Fibroblast of gingiva (primary cell): ENCODE results near the gene ANKS3.
"Not testable (repeated sequence)": the region's sequence is repeated elsewhere in the genome, so short reads cannot be mapped to it uniquely, and the experiment has no call there.

Source experiments
- DNase-seq: peaks from one replicate; pipeline ENCODE4 v3.0.0-alpha.2; 2011; ENCODE audit warnings: low read depth

Gene ANKS3

DNA sequence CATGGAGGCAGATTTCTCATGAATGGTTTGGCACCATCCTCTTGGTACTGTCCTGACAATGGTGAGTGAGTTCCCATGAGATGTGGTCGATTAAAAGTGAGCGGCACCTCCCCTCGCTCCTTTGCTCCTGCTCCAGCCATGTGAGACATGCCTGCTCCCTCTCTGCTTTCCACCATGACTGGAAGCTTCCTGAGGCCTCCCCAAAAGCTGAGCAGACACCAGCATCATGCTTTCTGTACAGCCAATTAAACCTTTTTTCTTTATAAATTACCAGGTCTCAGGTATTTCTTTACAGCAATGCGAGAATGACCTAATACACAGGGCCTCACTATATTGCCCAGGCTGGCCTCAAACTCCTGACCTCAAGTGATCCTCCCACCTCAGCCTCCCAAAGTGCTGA, 20.8 kb upstream of the ANKS3 start:
- DNase-seq = no peak

DNA sequence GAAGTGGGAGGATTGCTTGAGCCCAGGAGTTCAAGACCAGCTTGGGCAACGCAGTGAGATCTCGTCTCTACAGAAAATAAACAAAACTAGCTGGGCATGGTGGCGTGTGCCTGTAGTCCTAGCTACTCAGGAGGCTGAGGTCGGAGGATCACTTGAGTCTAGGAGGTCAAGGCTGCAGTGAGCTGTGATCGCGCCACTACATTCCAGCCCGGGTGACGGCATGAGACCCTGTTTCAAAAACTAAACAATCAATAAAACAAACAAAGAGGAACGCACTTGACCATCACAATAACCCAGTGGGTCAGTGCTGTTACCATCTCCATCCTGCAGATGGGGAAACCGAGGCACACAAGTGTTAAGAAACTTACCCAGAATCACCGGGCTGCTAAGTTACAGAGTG, 19.2 kb upstream of the ANKS3 start:
- DNase-seq = no peak

DNA sequence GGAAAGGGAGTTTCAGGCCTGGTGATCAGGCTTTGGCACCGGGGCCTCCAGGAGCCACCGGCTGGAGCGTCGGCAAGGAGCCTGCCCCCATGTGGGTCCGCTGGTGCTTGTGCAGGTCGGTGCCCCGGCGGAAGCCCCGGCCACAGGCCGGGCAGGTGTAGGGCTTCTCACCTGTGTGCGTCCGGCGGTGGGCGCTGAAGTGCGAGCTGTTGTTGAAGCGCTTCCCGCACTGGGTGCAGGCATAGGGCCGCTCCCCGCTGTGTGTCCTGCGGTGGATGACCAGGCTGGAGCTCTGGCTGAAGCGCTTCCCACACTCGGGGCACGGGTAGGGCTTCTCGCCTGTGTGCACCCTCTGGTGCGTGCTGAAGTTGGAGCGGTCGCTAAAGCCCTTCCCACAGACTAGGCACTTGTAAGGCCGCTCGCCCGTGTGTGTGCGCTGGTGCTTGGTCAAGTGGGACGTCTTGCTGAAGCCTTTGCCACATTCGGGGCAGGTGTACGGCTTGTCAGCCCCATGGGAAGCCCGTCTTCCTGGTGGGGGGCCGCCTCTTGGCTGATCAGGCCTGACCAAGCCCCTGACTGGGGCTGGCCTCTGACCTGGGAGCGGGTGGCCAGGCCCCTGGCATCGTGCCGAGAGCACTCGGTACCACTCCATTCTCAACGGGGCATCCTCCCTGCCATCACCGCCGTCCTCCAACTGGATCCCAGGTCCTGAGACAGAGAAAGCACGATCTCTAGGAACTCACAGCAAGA, 18.5 kb upstream of the ANKS3 start:
- no peak for DNase-seq

DNA sequence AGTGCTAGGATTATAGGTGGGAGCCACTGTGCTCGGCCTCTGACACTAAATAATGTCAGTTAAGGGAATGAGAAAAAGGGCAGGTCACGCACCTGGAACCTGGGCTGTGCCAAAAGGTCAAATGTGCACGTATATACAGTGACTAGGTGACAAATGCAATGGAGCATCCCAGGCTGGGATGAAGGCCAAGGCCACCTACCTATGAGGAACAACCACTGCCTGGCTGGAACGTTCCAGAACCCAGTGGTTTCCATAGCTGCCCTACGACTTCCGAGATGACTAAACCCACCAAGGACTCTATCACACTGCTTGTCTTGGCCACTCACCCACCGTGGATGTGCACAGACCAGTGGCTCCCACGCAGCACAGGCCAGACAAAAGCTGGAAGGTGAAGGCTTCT, 16.8 kb upstream of the ANKS3 start:
- no peak for DNase-seq

DNA sequence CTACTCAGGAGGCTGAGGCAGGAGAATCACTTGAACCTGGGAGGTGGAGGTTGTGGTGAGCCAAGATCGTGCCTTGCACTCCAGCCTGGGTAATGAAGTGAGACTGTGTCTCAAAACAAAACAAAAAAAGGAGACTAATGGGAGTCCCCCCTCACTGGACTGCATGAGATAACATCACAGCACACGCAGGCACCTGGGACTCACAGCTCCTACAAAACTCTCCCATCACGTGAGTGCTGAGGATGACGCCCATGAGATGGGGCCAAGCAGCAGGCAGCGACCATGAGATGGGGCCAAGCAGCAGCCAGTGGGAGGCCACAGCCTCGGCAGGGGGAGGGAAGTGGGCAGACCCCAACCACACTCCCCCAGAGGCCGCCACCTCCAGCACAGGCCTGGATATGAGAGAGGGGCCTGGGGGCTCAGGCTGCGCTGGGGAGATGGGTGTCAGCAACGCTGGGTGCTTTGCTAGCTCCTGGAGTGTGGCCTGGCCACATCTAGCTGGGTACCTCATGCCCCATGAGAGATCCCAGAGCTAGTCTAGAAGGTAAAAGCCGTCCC, 15.7 kb upstream of the ANKS3 start:
- no peak for DNase-seq

DNA sequence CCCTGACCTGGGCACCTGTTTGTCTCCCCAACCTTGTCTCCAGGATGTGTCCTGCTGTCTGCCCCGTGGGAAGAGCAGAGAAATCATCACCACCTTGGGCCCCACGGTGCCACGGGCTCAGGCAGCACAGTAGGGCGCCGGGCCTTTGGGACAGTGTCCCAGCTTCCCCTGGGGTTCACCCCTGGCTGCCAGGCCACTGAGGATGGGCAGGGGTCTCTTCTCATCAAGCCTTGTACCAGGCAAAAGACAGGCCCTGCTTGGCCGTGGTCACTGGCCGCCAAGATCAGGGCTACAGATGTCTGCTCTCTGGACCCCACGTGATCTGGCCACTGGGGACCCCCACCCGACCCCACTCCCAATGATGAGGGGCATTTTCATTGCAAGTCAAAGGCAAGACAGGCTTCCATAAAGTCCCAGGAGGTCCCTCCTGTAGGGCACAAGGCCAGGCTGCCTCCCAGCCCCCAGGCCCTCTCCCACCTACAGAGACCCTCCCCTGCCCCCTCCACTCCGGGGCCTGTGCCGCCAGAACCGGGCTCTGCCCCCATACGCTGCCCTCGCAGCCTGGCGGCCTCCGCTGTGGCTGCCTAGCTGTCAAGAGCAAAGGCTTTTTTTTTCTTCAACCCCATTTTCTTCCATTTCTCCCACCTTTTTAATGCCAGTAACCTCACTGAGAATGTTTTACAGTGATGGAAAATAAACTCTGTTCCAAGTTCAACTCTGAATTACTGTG, 14.8 kb upstream of the ANKS3 start:
- DNase-seq = no peak

DNA sequence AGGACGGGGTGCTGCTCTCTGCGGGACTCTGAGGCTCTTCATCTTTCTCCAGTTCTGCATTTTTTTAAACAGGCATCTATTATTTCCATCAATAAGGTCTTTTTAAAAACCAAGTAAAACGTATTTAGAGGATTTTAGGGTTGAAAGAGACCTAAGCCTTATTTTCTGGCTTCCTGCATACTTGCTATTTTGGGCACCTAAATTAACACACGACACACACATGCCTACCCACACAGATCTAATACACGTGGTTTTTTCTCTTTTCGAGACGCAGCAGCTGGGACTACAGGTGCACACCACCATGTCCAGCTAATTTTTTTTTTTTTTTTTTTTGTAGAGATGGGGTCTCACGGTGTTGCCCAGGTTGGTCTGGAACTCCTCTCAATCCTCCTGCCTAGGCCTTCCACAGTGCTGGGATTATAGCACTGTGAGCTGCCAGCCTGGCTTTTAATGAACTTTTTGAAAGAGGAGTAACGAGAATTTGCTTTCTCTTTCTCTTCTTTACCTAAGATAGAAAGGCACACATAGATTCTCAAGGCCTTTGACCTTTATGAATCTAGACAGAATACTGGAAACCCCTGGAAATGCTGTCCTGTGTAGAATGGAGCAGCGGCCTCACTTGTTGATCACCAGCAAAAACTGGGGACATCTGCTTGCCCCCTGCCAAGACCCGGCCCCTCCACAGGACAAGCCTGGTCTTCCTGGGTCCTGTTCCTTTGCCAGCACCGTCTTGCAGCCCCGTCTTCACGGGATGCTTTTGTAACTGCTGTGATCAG, 14.0 kb upstream of the ANKS3 start:
- DNase-seq = no peak

DNA sequence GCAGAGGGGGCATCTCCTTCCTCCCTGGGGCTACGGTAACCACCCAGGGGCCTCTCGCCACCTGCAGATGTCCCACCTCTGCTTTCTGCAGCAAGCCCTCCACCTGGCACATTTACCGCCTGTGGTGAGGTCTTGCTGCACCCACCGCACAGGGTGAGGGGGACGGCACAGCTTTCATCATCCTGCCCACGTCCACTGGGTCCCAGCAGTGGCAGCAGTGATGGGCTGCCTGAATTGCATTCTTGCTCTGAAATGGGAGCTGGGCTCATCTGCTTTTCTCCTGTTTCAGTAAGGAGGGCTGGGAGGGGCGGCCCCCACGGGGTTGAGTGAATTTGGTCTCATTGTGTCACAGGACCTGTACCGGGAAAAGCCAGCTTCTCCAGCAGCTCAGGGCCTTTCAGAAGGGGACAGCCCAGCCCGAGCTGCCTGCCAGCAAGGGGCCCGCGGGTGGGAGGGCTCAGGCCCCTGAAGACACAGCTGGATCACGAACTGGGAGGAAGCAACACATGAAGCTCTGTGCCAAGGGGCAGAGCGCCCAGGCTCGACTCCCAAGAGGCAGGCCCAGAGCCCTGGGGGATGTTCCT, 13.0 kb upstream of the ANKS3 start:
- peak; percentile 77 for DNase-seq

DNA sequence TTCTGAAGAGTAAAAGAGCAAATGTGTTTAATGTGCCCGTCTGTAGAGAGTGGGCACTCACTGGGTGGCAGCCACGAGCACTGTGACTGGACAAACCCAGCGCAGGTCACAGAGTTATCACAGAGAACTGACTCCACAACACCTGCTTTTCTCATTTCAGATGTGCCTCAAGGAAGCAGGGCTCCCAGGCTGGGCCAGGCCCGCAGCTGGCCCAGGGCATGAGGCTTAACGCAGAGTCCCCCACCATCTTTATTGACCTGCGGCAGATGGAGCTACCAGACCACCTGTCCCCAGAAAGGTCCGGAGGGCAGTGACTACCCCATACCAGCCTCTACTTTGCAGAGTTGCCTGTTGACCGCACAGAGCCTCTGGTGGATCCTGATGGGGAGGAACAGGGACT, 12.1 kb upstream of the ANKS3 start:
- DNase-seq = no peak

DNA sequence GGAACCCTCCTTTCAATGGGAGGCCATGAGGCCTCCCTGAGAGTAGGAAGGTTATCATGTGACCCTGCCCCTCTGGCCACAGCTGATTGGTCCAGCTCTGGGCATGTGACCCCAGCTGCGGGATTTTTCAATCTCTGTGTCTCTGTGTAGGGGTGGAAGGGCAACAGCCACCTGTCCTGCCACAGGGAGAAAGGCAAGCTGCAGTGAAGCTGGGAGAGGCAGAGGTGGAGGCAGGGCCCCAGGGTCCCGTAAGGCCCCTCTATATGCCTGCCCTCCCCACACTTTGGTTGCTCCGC, 11.2 kb upstream of the ANKS3 start:
- DNase-seq = no peak

DNA sequence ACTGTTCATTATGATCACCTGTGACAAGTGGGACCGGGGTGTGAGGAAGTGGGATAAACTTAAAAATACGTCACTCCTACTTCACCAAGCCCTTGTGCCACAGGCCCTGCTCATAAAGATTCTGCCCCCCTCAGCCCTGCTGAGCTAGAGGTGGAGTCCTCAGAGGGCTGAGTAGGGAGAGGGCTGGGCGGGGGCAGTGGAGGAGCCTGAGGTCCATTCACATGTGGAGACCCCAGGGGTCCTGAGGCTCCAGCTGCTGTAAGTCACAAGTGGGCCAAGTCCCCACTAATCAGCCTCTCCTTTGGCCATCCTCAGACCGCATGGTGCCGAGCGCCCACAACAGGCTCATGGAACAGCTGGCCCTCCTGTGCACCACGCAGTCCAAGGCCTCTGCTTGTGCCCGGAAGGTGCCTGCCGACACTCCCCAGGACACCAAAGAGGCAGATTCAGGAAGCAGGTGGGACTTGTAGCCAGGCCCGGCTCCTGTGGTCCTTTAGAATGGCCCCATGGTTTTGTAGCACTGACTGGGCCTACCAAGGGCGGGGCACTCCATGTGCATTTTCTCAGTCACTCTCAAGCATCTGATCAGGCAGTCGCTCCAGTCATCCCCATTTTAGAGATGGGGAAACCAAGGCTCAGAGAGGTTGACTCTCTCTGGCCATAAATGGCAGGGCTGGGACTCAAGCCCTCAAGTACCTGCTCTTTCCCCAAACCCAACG, 10.6 kb upstream of the ANKS3 start:
- DNase-seq = no peak

DNA sequence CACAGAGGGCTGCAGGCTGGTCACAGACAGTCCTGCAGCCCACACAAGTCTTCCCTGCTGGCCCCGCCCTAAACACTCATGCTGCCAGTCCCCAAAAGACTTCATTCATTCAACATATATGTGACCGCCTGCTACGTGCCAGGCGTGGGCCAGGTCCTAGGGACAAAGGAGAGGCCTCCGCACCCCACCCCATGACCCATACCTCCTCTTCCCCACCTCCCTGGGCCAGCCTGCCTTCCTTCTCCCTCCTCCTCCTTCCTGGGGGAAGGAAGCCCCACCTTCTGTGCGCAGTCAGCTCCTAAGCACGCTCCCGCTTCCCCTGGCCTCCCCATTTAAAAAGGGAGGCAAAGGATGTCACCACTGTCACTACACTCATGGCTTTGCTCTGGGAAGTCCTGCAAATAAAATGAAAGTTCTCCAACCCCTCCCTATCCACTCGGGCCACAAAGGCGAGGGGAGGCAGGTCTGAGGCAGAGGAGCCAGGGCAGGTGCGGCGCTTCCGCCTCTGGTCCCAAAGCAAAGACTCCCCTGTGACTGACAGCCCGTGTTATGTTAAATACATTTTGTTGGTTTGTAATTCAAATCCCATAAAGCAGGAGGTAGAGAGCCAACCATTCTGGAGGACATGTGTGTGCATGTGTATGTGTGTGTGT, 9.3 kb upstream of the ANKS3 start:
- no peak for DNase-seq

DNA sequence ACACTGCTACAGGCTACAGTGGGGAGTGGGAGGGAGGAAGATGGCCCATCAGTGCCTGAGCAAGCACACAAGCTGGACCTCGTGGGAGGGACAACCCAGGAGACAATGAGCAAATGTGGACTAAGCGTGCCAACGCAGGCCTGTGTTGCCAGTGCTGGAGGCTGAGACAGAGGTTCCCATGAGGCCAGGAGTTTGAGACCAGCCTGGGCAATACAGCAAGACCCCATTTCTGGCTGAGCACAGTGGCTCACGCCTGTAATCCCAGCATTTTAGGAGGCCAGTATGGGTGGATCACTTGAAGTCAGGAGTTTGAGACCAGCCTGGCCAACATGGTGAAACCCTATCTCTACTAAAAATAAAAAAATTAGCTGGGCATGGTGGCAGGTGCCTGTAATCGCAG, 4.3 kb upstream of the ANKS3 start:
- DNase-seq = not testable (repeated sequence)

DNA sequence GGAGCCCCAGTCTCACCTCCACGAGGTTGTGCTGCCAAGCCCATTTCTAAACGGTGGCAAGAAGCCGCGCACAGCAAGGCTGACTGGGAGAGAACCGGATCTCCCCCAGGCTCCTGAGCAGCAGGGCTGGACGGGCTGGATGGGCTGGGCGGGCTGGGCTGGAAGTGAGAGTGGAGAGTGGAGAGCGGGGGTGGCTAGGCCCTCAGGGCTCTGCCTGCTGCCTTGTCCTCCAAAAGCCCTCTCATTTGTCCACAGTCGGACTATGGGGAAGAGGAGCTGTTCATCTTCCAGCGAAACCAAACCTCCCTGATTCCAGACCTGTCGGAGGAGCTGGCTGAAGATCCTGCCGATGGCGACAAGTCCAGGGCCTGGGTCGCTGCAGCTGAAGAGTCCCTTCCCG, 3.5 kb upstream of the ANKS3 start:
- no peak for DNase-seq

DNA sequence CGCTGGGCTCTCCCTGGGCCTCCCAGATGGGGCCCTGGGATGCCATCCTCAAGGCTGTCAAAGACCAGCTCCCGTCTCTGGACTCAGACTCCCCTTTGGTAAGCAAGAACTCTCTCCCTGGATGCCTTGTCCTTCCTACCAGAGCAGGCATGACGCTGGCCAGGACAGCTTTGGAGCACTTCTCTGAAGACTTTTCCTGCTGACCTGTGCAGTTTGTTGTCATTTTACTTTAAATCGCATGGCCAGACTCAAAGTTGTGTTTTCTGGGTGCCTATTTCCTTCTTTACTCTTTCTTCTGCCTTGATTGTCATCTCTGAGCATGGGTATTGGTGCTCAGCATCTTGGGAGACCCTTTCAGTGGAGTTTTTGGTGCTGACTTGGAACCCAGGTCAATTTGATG, 2.5 kb upstream of the ANKS3 start:
- DNase-seq = no peak

DNA sequence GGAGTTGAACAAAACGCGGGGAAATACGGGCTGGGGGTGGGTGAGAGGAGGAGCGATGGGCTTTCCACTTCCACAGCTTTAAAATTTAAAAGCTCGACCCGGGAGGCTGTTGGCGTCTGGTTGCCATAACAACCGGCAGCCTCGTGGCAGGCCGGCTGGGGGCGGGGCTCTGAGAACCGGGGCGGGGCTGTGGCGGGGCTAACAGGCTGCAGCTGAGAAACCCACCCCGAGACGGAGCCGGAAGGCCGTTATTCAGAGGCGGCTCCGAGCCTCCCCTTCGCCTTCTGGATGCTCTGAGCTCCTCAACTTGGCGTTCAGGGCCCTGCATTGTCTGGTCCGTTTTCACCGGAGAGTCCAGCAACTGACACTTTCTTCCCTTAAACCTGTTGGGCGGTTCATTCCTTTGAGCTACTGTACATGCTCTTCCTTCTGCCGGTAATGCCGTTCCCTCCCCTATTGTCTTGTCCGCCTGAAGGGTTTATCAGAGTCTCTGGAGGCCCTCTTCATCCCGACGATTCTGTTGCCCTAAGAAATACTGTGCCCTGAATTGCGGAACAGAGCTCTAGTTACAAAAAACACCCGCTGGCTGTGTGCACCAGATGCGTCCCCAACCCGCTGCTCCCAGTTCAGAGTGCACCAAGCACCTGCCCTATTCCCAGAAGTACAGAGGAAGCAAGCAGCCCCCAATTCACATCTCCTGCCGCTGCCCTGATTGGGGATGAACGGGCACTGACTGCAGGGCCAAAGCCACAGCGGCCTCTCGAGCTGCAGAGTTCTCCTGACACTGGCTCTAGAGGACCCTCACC, 862 bp upstream of the ANKS3 start:
- DNase-seq = peak; percentile 74

DNA sequence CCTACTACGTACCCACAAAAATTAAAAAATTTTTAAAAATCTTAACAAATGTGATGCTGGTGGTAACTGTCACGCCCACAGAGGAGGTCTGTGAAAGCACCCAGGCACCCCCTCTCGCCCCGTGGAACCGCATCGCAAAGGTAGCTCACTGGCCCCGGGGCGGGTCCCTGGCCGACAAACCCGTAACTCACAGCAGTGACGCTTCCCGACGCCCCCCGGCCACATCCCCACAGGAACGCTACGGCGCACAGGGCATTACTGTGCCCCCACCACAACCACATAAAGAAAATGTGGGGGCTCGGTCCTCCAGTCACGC, 366 bp downstream of the ANKS3 start:
- DNase-seq = no peak

DNA sequence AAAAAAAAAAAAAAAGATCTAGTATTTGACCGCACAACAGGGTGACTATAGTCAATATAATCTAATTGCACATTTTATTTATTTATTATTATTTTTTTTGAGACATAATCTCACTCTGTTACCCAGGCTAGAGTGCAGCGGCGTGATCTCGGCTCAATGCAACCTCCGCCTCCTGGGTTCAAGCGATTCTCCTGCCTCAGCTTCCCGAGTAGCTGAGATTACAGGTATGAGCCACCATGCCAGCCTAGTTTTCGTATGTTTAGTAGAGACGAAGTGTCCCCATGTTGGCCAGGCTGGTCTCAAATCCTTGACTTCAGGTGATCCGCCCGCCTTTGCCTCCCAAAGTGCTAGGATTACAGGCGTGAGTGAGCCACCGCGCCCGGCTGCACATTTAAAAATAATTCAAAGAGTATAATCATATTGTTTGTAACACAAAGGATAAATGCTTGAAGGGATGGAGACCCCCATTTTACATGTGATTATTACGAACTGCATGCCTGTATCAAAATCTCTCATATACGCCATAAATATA, 794 bp downstream of the ANKS3 start:
- DNase-seq = no peak

DNA sequence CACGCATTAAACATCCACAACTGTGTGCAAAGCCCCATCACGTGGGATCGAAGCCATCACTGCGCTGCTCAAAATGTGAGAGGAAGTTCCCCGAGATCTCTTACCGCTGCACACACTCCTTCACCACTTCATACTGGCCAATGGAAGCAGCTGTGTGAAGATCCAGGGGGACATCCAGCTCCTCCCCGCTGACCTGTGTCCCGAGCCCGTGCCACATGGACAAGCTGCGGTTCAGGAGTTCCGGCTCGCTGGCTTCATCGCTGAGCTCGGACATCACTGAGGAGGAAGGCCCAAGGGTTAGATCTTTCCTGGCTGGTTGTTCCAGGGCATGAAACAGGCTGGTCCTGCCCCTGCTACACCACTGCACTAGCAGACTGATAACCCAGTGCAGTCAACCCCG, 4.2 kb downstream of the ANKS3 start:
- DNase-seq = no peak

DNA sequence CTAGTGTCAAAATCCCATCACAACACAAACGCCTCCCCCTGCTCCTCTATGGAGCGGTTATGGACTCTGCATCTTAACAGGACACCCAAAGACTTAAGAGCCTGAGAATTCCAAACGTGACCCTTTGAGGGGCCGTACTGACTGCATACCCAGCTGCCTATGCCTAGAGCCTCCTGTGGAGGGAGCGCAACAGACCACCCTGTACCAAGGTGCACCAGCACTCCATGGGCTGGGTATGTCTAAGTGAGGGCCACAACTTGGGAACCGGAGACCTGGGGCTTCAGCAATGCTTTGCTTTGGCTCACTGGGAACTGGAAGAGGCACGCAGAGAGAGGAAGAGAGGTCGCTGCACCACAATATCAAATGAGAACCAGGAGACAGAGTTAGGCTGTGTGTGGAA, 5.4 kb downstream of the ANKS3 start:
- no peak for DNase-seq

DNA sequence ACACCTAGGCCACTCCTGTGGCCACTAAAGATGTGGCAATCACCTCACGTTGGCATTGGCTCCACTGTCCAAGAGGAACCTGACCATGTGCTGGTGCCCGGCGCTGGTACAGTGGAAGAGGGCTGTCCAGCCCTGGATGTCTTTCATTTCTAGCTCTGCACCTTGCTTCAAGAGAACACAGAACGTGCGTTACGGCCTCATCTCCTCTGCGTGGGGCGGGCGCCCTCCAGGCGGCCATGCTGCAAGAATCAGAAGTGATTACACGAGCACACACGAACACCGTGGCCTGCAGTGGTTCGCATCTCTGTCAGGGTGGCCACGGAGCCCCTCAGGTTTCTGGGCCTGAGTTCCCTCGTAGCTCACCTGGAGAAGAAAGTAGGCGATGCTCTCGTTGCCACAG, 7.5 kb downstream of the ANKS3 start:
- DNase-seq = no peak
